Measurements from ENCODE around the gene PAX8. TPM values are rescaled to one million over a fixed set of nuclear protein-coding genes. Genes with fewer than 3 reads are reported as not detected.

The PAX8 gene
- polyA plus RNA-seq, 1 of the 3 experiments (the other 2 are of a cell fraction) = 0.23 TPM

- DNase-seq = no peak
- Histone ChIP-seq H3F3A (replicated peaks; ENCODE audit: insufficient read depth) (no peaks in the 10 kb centered on the region), H3K79me2 (ENCODE audit: insufficient read depth) (no peaks in the 10 kb centered on the region), H3K4me2 (no peak overlapping the region), H3K27me3 (ENCODE audit: insufficient read depth) (no peaks in the 10 kb centered on the region), H3K9ac (no peak overlapping the region), H4K20me1 (ENCODE audit: insufficient read depth) (no peaks in the 10 kb centered on the region), H3K4me3 (ENCODE audit: low read depth in 2 of 2, low read length in 1 of 2) (no peak overlapping the region), H2AFZ (ENCODE audit: low read depth) (no peak overlapping the region), H3K4me1 (ENCODE audit: control insufficient read depth in 1 of 2, insufficient read depth in 2 of 2, low read depth in 1 of 2, low read length in 1 of 2) (peaks cover 0 to 4% of the 10 kb centered on the region in 2 experiments; a peak in 2 of 4 replicates), H3K36me3 (replicated peaks in 1 of 2; ENCODE audit: control insufficient read depth in 1 of 2, insufficient read depth in 2 of 2, low read length in 1 of 2) (no peaks in the 10 kb centered on the region), H3K9me2 (no peaks in the 10 kb centered on the region), H3K27ac (ENCODE audit: low read depth in 2 of 2, low read length in 1 of 2) (no peak overlapping the region), H3K9me3 (no peaks in the 10 kb centered on the region)
- POLR2A ChIA-PET = no interaction called here
- TF ChIP-seq CTCF (IDR thresholded peaks at IDR 0.05) (no peak), FOSL2 (IDR thresholded peaks at IDR 0.05; ENCODE audit: borderline replicate concordance, low read depth) (no peak)
- CTCF ChIA-PET = interaction anchor here (1.0 kb wide), 1 partner anchor 20 kb away, joined by 3 read pairs; no protein-coding TSS in a partner anchor
- WGBS (ENCODE audit: low lambda C conversion rate) = 81% methylated on average over 1 of the region's 1 CpG
Measured at GRCh38 chr2:113223813-113224212, 54.9 kb downstream of the PAX8 start.

- Histone ChIP-seq H3K9me2 (no peaks in the 10 kb centered on the region), H3K4me1 (ENCODE audit: control insufficient read depth in 1 of 2, insufficient read depth in 2 of 2, low read depth in 1 of 2, low read length in 1 of 2) (peaks cover 0 to 4% of the 10 kb centered on the region in 2 experiments; a peak in 2 of 4 replicates), H3K79me2 (ENCODE audit: insufficient read depth) (no peaks in the 10 kb centered on the region), H3K4me2 (no peak overlapping the region), H3F3A (replicated peaks; ENCODE audit: insufficient read depth) (no peaks in the 10 kb centered on the region), H3K9me3 (no peaks in the 10 kb centered on the region), H3K4me3 (ENCODE audit: low read depth in 2 of 2, low read length in 1 of 2) (no peak overlapping the region), H3K27ac (ENCODE audit: low read depth in 2 of 2, low read length in 1 of 2) (no peak overlapping the region), H4K20me1 (ENCODE audit: insufficient read depth) (no peaks in the 10 kb centered on the region), H3K36me3 (replicated peaks in 1 of 2; ENCODE audit: control insufficient read depth in 1 of 2, insufficient read depth in 2 of 2, low read length in 1 of 2) (no peaks in the 10 kb centered on the region), H3K9ac (no peak overlapping the region), H2AFZ (ENCODE audit: low read depth) (no peak overlapping the region), H3K27me3 (ENCODE audit: insufficient read depth) (no peaks in the 10 kb centered on the region)
- no peak for TF ChIP-seq IRF3 (IDR thresholded peaks at IDR 0.05; ENCODE audit: low read depth, low read length)
- TF ChIP-seq FOXM1 (IDR thresholded peaks at IDR 0.05; ENCODE audit: low read depth) = no peak
- TF ChIP-seq MAX (IDR thresholded peaks at IDR 0.05; ENCODE audit: low read depth) = no peak
- 47% methylated on average over 6 of the region's 6 CpGs for WGBS (ENCODE audit: low lambda C conversion rate)
- DNase-seq = no peak
- ChIA-PET POLR2A (no interaction called here), CTCF (interaction anchor here (0.8 to 3.7 kb wide), 6 partner anchors 10 to 149 kb away, joined by 3 to 11 read pairs (median 4); no protein-coding TSS in a partner anchor)
Measured at GRCh38 chr2:113221846-113222245, 56.9 kb downstream of the PAX8 start.

GRCh38 chr2:113220970-113221708 is 57.6 kb downstream of the PAX8 start:
- no peaks in the 10 kb centered on the region for H3F3A ChIP-seq (replicated peaks; ENCODE audit: insufficient read depth)
- DNase-seq = no peak
- no peaks in the 10 kb centered on the region for H3K9me3 ChIP-seq
- no peak overlapping the region for H3K9ac ChIP-seq
- no peak overlapping the region for H3K4me2 ChIP-seq
- ChIA-PET POLR2A (no interaction called here), CTCF (interaction anchor here (0.7 to 3.7 kb wide), 7 partner anchors 9 to 85 kb away, joined by 3 to 11 read pairs (median 4); no protein-coding TSS in a partner anchor)
- H3K36me3 ChIP-seq (replicated peaks in 1 of 2; ENCODE audit: control insufficient read depth in 1 of 2, insufficient read depth in 2 of 2, low read length in 1 of 2) = no peaks in the 10 kb centered on the region
- no peak for TF ChIP-seq JUND (IDR thresholded peaks at IDR 0.05)
- no peak for TF ChIP-seq USF2 (IDR thresholded peaks at IDR 0.05; ENCODE audit: borderline replicate concordance, low read depth, low read length)
- no peak for TF ChIP-seq RFX5 (IDR thresholded peaks at IDR 0.05; ENCODE audit: low read length)
- TF ChIP-seq PBX3 (IDR thresholded peaks at IDR 0.05) = no peak
- H3K27ac ChIP-seq (ENCODE audit: low read depth in 2 of 2, low read length in 1 of 2) = no peak overlapping the region
- H3K79me2 ChIP-seq (ENCODE audit: insufficient read depth) = no peaks in the 10 kb centered on the region
- no peaks in the 10 kb centered on the region for H3K27me3 ChIP-seq (ENCODE audit: insufficient read depth)
- H3K4me1 ChIP-seq (ENCODE audit: control insufficient read depth in 1 of 2, insufficient read depth in 2 of 2, low read depth in 1 of 2, low read length in 1 of 2) = peaks cover 0 to 4% of the 10 kb centered on the region in 2 experiments; a peak in 2 of 4 replicates
- WGBS (ENCODE audit: low lambda C conversion rate) = 55% methylated on average over 6 of the region's 6 CpGs
- H3K9me2 ChIP-seq = no peaks in the 10 kb centered on the region
- H2AFZ ChIP-seq (ENCODE audit: low read depth) = no peak overlapping the region
- no peak overlapping the region for H3K4me3 ChIP-seq (ENCODE audit: low read depth in 2 of 2, low read length in 1 of 2)
- H4K20me1 ChIP-seq (ENCODE audit: insufficient read depth) = no peaks in the 10 kb centered on the region
